GM19395 (cell line): ENCODE results near the gene TBC1D32.
"Not testable (repeated sequence)": the region's sequence is repeated elsewhere in the genome, so short reads cannot be mapped to it uniquely, and the experiment has no call there.

ENCODE experiments used
- ATAC-seq: cut with Tn5 transposase; IDR thresholded peaks from one replicate; pipeline ENCODE4 v1.9.1; 2021; ENCODE audit warnings: mild to moderate bottlenecking, moderate library complexity; ENCODE audit not compliant: unreplicated experiment

Gene TBC1D32

DNA sequence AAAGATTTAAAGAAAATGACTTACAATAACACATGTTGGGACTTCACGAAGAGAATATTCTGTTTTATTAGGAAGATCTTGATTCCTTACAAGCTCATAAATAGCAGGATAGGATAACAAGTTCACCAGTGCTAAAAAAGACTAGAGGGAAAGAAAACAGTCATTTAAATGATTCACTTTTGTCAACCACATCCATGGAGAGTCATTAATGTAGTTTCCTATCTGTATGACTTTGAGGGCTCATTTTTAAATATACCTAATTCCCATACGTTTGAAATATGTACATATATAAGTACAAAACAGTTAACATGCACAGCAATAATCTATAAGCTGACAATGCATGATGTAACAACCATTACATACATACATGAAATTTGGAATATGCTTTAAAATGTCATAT, 111.1 kb downstream of the TBC1D32 start:
- no peak for ATAC-seq

DNA sequence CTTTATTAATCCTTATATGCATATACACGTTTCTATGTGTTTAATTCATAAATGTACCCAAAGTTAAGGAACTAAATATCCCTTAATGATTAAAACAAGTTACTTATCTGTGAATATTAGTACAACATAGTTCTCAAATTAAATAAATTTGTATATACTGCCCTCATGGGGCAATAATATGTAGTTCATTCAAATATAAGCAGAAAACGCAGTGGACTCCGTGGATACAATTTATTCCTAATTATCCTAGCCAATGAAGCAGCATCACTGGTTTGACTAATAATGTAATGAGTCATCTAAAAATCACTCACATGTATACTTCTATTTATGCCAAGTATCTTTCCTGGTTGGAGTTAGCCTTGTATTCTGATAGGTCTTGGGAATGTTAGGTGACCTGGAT, 111.6 kb downstream of the TBC1D32 start:
- ATAC-seq = no peak

DNA sequence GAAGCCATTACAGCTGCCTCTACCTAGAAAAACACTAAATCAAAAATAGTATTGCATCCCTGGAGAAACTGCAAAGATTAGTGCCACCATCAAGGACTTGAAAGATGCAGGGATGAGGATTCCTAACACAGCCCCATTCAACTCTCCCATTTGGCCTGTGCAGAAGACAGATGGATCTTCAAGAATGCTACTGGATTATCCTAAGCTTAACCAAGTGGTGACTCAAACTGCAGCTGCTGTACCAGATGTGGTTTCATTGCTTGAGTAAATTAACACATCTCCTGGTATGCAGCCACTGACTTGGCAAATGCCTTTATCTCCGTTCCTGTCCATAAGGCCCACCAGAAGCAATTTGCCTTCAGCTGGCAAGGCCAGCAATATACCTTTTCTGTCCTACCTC, 117.4 kb downstream of the TBC1D32 start:
- ATAC-seq = no peak

DNA sequence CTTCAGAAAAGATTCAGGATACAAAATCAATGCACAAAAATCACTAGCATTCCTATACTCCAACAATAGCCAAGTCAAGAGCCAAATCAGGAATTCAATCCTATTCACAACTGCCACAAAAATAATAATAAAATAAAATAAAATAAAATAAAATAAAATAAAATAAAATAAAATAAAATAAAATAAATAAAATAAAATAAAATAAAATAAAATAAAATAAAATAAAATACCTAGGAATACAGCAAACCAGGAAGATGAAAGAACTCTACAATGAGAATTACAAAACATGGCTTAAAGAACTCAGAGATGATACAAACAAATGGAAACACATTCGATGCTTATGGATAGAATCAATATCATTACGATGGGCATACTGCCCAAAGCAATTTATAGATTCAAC, 120.9 kb downstream of the TBC1D32 start:
- ATAC-seq = not testable (repeated sequence)

DNA sequence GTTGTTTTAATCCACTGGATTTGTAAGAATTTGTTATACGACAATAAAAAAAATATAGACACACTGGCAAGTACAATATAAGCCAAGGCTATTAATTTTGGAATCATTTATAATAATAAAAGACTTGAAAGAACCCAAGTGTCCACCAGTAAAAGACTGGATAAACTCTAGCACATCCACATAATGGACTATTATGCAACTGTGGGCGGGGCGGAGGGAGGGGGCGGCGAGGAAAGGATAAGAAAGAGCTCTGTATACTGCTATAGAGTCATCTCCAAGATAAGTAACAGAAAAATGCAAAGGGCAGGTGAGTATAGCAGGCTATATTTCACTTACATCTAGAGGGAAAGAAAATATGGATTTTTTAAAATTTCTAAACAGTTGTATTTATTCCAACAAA, 123.3 kb downstream of the TBC1D32 start:
- ATAC-seq = no peak

DNA sequence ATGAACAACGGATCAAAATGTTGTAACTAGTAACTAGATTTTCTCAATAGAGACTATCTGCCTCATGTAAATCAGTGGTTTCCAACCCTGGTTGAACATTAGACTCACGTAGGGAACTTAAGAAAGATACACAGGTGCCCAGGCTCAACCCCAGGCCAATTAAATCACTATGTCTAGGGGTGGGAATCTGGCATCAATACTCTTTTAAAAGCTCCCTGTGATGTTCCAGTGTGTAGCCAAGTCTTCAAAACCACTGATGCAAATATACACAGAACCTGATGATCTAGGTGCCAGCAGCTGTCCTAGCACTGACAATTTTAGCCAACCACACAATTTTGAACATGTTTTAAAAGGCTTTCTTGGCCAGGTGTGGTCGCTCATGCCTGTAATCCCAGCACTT, 128.7 kb downstream of the TBC1D32 start:
- no peak for ATAC-seq

DNA sequence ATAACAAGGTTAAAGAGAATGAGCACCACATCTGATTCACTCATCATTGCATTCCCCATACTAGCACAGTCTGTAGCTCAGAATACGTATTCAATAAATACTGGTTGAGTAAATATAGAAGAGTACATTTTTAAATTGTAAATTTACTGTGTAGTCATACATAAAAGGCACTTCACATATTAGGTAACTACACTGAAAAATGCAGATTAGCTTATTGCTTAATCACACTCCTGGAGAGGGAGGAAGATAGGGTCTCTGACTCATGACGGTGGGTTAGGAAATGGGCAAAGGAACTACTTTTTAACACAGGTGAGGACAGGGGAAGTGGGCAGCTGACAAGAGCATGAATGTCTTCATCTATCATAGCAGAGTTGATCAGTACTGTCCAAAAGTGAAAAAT, 133.2 kb downstream of the TBC1D32 start:
- no peak for ATAC-seq

DNA sequence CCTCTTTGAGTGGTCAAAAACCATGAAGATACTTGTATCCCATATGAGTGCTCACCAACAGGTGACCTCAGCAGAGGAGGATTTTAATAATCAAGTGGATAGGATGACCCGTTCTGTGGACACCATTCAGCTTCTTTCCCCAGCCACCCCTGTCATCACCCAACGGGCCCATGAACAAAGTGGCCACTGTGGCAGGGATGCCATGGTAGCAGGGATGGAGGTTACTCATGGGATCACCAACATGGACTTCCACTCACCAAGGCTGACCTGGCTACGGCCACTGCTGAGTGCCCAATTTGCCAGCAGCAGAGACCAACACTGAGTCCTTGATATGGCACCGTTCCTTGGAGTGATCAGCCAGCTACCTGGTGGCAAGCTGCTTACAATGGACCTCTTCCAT, 138.2 kb downstream of the TBC1D32 start:
- ATAC-seq = not testable (repeated sequence)

DNA sequence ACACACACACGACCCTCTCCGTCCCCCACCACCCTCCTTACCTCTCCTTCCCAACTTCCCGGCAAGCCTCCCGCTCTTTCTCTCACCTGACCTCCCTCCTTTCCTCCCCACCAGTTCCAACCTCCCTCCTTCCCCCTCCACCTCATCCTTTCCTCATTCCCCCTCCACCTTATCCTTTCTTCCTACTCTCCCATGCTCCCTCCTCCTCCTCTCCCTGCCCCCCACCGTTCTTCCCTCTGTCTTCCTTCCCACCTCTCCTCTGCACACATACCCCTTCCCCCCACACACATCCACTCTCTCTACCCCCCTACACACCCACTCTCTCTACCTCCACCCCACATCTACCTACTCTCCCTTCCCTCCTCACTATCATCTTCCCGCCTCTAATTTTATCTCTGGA, 144.2 kb downstream of the TBC1D32 start:
- ATAC-seq = no peak

DNA sequence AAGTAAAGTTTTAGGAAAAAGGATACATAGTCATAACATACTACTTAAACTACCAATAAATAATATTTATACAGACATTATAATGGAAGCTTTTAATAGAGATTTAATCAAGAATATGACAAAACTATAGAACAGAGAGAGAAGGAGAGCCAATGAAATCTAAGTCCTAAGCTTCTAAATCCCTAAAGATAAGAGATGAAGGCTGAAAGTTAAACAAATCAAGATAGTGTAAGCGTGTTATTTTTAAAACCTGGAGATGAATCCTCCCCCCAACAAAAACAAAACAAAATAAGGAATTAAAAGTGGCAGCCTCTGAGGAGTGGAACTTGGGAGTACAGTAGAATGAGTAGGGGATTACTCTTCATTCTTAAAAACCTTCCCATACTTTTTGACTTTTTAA, 145.9 kb downstream of the TBC1D32 start:
- no peak for ATAC-seq

DNA sequence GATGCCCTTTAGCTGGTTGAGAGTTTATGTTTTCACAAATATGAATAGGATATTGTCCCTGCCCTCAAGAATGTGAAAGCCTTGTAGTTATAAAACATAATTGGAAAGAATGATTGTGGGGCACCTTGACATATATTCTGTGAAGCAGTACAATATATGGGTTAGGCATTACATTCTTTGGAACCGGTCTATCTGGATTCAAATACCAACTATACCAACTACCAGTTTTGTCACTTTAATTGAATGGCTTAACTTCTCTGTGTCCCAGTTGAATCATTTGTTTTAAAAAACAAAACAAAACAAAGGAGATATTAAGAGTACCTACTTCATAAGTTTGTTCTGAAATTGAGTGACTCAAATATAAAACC, 146.5 kb downstream of the TBC1D32 start:
- no peak for ATAC-seq

DNA sequence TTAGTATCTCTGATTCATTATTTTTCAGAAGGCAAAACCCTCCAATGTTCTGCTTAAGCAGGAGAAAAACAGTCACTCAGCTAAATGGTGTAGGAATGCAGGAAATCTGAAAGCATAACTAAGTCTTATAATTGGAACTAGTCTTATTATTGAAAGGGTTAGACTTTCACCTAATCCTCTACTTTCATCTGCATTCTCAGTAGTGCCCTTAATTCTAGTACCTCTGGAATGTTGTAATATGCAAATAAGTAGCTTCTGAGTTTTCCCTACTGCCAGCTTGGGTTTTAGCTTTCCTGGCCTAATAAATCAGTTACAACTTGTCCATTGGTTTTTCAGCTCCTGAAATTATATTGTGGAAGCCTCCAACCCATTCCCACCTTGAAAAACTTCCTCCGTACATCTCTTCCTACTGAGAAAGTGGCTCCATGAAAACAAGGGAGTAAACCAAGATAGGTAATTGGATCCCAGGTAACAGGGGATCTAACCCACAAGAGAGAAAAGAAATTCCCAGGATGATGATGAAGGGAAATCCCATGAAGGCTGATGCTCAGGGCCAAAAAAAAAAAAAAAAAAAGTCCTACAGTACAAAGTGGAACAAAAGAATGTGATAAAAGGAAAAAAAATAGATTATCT, 147.0 kb downstream of the TBC1D32 start:
- no peak for ATAC-seq

DNA sequence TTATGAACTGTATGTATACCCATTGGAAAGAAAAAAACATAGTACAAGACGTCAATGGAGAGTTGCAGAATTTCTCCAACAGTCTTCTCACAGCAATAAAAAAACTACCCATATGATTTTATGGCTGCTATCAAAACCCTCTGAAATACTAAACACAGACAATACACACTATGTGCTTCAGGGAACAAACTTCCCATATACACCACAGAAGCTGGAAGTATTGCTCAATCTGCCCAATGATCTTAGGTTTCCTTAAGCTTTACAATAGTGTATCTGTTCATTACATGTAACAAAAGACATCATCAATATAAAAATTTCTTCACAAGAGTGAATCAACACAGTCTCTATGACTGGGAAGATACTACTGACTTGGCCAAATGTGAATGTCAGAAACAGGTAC, 150.5 kb downstream of the TBC1D32 start:
- ATAC-seq = no peak

DNA sequence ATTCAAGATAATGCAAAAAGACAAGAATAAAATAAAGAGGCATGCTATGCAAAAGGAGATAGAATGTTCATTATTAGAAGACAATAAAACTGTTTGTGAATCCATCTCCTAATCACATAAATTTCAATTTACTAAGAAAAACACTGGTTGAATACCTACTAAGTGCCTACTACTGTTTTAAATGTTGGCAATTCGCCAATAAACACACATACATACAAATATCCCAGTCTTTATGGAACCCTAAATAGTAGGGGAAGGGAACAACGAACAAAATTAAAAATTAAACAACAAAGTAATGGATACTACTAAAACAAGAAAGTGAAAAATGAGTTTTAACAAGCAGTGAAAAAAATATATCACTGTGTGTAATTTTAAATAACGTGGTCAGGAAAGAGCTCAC, 158.5 kb downstream of the TBC1D32 start:
- no peak for ATAC-seq

DNA sequence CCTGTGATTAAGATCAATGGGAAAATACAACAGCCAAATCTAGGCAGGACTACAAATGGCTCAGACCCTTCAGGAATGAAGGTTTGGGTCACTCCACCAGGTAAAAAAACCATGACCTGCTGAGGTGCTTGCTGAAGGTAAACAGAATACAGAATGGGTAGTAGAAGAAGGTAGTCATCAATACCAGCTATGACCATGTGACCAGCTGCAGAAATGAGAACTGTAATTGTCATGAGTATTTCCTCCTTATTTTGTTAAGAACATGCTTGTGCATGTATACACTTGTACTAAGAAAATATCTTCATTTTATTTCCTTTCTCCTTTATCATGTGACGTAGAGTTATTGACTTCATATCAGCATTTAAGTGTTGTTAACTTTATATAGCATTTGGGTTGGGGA, 161.8 kb downstream of the TBC1D32 start:
- ATAC-seq = not testable (repeated sequence)

DNA sequence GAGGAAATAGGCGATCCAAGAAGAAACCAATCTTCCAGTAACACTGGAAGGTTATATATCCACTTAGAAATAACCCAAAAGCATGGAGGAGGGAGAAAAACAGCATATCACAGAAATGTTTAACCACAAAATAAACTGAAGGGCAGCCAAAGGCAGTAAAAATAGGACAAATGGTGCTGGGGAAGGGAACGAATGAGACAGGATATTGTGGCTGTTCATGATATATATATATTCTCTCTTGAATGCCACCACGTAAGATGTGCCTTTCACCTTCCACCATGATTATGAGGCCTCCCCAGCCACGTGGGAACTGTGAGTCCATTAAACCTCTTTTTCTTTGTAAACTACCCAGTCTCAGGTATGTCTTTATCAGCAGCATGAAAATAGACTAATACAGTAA, 162.4 kb downstream of the TBC1D32 start:
- no peak for ATAC-seq

DNA sequence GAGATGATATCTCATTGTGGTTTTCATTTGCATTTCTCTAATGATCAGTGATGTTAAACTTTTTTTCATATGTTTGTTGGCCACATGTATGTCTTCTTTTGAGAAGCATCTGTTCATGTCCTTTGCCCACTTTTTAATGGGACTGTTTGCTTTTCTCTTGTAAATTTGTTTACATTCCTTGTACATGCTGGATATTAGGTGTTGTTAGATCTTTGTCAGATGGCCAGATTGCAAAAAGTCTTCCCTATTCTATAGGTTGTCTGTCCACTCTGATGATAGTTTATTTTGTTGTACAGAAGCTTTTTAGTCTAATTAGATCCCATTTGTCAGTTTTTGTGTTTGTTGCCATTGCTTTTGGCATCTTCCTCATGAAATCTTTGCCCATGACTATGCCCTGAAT, 172.4 kb downstream of the TBC1D32 start:
- no peak for ATAC-seq

DNA sequence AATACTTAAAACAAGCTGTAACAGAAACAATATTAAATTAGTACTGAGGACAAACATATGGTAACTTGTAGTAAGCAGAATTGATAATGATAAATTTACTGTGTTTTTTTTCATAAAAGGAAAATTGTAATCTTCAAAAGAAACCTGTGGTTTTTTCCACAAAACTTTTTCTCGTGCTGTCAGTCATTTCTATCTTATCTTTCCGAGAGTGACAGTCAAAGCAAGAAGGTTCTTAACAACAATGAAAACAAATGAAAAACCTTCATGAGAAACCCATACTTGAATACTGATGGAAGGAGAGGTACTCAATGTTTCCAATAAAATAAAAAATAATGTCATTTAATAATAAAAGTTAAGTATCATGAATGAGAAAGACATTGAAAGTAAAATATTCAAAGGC, 174.0 kb downstream of the TBC1D32 start:
- no peak for ATAC-seq

DNA sequence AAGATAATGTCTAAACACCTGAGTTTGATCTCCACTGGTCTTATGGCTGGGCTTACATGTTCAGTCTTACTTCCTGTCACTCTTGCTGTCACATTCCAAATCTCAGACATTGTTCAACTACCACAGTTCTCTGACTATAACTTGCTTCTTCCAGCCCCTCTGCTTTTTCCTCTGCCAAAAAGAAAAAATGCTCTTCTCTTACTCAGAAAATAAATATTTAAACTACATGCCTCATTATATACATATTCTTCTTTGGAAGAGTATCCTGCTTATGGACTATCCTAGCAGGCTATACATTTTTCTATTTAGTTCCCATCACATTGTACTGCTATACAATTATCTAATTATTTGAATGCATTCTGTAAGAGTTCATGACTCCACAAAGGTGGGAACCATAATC, 175.4 kb downstream of the TBC1D32 start:
- ATAC-seq = no peak

DNA sequence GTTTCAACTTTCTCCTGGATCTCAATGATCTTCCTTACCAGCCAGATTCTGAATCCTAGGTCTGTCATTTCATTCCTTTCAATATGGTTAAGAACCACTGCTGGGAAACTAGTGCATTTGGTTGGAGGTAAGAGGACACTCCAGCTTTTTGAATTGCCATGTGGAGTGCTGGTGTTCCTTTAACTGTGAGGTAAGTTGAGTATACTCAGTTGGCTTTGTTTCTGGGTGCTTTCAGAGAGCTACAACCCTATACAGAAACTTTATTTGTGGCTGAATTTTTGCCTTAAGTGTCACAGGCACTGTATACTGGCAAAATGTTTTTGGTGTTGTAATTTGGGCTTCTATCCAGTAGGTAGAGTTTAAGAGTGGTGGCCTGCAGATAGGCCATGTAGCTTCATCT, 175.8 kb downstream of the TBC1D32 start:
- ATAC-seq = no peak

DNA sequence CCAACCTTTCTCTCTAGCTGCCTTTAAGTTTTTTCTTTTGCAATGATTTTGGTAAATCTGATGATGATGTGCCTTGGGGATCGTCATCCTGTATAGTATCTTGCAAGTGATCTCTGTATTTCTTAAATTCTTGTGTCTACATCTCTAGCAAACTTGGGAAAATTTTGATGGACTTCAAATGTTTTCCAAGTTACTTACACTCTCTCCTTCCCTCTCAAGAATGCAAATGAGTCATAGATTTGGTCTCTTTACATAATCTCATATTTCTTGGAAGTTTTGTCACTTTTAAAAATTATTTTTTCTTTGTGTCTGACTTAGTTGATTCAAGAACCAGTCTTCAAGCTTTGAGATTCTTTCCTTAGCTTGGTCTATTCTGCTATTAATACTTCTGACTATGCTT, 176.4 kb downstream of the TBC1D32 start:
- no peak for ATAC-seq

DNA sequence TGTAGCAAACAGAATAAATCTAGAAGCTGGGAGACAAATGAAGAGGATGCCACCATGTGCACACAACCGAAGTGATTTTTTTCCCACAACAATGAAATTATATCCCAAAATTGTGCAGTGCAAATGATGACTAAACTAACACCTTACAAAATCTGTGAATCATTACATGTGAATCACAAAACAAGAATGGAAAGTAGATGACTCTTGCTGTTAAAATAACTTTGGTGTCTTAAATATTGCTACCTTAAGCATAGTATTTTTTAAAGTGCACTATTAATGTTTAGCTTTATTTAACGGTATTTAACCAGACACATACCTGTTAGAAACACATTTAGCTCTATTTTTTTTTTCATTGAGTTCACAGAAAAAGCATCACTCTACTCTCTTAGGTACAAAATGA, 190.8 kb downstream of the TBC1D32 start:
- no peak for ATAC-seq

DNA sequence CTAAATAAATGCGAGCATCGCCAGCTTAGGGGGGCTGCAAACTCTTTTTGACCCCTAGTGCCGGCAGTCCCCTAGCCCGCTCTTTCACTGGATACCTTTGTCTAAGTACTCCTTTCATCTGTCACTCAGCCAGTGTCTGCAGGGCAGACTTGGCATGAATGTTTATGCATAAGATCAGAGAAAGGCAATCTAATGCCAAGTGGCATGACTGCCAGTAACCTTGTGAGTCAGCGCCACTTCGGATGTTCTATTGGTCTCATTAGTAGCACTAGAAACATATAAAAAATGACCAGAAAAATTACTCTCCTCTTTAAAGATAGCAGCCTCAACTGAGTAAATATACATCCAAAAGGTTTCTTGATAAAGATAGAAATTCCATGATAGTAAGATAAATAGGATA, 192.2 kb downstream of the TBC1D32 start:
- ATAC-seq = no peak

DNA sequence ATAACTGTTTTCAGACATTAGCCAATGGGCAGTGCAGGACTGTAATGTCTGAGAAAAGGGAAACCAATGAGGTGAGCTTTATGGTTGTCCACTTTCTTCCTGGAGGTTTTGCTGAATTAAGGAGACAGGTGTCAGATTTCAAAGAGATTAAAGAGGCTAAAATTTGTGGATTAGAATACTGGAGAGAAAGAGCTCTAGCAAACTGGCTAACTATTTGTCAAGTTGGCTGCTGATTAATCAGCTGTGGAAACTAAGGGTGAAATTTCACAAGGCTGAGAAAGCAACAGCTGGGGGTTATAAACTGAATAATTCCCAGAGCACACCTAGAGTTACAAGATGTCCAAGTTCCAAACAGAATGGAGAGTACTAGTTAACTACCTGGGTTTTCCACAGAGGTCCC, 198.9 kb downstream of the TBC1D32 start:
- ATAC-seq = no peak
